NCI-H187 (cell line): ENCODE results near the gene CARHSP1.
"Not testable (repeated sequence)": the region's sequence is repeated elsewhere in the genome, so short reads cannot be mapped to it uniquely, and the experiment has no call there.

Experiments
- DNase-seq, 2 experiments: peaks; one replicate each; lab custom pipeline; 2025; lab: John Stamatoyannopoulos, UW

CARHSP1 gene

DNA sequence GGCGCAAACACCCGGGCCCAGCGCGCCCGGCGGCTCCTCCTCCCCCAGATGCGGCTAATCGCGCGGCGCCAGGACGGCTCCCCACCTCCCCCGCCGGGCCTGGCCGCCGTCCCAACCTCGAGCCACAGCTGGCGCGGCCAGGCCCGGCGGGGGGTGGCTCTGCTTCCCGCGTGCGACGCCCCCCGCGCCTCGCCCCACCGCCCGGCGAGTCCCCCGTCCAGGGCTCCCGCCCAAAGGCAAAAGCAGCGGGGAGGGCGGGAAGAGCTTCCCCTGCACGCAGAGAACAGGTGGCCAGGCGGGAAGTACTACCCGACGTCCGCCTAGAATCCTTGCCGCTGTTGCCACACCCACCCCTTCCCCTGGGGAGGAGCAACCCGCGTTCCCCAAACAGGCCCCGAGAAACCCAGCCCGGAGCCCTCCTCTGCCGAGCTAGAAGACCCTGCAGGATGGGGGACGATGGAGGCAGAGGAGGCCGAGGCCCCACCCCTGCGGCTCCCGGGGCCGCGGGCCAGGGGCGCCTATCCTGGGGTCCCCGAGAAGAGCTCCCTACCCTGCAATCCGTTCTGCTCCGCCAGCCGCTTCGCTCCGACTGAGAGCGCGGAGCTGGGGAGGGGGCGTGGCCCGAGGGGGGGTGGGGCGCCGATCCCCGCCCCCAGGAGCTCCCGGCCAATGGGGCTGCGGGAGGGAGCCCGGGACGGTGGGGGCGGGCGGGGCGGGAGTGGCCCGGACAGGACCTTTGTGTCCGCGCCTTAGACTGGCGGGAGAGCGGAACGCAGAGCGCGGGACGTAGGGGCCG, at the start of gene CARHSP1:
CARHSP1 (minus strand) TSS at position 591 of the 796 bp plus-strand sequence. CDS start 9,678 bp downstream, outside the sequence.
- DNase-seq: peak; percentile 69 to 86

DNA sequence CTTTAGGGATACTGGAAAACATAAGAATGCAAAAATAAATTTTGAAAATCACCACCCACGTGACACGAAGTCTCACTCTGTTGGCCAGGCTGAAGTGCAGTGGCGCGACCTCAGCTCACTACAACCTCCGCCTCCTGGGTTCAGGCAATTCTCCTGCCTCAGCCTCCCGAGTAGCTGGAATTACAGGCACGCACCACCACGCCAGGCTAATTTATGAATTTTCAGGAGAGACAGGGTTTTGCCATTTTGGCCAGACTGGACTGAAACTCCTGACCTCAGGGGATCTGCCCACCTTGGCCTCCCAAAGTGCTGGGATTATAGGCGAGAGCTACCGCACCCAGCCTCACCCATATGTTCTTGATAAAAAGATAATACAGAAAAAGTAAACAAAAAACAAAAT, 48.5 kb upstream of the CARHSP1 start:
- DNase-seq: not testable (repeated sequence)

DNA sequence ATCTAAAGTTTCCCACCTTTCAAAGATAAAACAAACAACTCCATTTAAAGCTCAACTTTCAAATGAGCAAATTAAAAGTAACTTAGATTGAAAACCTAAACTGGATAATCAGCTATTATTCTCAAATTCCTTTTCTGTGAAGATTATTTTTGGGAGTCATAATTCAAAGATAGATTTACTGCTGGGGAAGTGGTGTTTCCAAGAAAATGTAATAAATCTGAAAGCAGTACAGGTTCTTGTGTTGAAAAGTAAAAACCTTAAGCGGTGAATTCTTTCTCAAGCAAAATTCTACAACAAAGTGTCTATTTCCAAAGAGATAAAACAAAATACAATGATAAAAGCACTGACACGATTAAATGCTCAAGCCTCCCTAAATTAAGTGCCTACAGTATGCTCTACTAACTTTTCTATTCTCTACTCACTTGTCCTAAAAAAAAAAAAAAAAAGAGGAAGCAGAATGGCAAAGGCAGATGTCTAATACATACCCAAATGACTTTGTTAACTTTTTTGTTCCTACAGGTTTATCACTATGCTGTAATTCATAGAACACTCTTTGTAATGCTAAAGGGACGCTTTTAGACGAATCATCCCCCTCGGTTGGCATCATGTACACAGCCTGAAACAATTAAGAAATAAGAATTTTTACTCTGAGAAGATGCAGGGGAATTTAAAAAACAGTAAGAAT, 47.9 kb upstream of the CARHSP1 start:
- no peak for DNase-seq

DNA sequence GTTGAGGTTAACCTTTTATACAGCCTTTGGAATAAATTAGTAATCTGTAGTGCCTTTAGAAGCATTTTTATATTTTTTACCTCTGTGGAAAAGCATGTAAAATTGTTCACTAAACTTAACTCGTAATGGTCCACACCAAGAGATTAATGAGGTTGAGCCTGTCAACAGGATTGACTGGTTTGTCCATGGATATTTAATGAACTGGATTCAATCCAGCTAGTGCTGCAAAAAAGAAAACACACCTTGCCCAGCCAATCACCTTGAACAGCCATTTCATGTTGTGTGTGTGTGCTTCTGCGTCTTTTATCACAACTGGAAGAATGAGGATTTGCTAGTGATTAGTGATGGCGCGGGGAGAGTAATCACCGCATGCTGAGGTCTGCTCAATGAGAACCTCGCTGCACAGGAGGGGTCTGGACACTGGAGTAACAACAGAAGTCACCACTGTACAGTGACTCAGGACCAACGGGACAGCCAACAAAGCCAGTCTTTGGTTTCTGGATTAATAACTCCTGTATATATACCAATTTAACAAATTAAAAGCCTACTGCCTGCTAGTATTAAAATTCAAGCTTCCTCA, 47.0 kb upstream of the CARHSP1 start:
- no peak for DNase-seq

DNA sequence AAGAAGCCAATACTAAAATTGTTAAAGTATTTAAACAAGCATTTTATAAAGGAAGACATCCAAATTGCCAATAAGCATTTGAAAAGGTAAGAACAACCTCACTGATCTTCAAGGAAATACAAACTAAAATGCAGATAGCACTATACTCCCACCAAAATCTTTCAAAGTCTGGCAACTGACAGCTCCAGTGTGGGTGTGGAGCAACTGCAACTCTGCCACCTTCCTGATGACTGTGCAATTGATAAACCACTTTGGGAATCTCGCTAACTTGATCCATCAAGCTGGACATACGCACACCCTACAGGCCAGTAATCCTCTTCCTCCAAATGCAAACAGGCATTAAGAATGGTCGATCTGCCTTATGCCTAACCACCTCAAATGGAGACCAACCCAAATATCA, 45.3 kb upstream of the CARHSP1 start:
- DNase-seq: no peak

DNA sequence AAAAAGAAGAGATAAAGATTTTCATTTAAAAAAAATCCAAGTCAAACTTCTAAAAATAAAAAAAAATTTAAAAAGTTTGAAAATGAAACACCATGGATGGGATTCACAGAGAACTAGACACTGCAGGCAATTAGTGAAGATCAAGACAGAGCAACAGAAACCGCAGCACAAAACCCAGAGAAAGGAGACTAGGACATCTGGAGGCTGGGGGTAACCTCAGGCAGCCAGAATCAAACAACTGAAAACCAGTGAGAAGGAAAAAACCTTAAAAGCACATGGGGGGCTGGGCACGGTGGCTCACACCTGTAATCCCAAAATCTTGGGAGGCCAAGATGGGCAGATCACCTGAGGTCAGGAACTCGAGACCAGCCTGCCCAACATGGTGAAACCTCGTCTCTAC, 44.0 kb upstream of the CARHSP1 start:
- DNase-seq: no peak

DNA sequence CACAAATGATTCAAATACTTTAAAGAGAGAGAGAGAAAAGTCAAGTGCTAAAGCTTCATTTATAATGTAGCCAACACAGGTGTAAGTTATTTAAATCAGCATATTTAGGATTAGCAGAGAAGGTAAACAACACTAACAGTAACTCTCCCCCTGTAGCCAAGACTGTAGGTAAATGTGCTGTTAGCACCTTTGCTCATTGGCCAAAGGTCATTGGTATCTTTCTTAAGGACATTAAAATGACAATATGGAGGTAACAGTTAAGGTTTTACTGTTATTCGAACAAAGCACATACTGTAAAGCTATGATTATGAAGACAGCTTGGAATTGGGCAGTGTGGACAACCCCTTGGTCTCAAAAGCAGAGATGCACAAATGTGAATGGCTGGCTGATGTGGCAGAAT, 42.0 kb upstream of the CARHSP1 start:
- DNase-seq: no peak

DNA sequence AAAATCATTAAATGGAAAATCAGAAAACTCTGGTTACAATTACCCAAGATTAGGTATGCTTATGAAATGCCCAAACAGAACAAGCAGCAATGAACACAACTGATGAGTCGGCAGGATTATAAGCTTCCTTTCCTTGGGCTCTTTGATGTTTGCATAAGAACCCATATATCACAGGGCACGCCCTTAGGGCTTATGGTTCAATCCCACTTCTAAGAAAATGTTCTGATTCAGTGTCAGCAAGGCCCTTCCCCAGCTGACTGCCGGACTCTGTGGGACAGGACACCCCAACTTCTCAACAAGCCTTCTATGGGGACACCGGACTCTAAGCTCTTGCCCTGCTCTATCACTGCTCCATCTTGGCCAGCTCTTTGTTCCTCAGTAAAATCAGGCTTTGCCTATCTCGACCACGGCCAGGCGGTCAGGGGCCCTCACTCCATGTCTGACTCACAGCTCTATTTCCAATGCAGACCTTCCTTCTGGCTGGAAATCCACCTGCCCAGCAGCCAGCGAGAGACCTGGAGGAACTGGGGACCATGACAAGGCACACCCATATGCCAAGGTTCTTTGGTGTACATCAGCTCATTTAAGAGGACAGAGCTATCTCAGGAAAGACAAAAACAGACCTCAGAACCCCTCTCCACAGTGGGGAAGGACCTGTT, 40.1 kb upstream of the CARHSP1 start:
- no peak for DNase-seq

DNA sequence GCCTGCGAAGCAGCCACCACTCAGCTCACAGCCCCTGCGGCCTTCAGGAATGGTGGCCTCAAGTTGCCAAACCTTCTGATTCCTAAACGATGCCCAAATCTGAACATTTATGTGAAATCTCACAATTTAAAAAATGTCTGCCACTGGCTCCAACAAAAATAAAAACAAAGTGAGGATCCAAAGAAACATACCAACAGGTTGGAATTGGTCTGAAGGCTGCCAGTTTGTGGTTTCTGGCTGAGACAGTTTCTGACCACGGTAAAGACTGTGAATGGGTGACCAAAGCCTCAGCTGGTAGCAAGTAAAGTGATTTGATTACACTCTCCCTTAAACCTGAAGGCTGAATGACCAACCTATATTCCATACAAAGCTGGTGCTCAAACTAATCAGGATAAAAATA, 38.3 kb upstream of the CARHSP1 start:
- no peak for DNase-seq

DNA sequence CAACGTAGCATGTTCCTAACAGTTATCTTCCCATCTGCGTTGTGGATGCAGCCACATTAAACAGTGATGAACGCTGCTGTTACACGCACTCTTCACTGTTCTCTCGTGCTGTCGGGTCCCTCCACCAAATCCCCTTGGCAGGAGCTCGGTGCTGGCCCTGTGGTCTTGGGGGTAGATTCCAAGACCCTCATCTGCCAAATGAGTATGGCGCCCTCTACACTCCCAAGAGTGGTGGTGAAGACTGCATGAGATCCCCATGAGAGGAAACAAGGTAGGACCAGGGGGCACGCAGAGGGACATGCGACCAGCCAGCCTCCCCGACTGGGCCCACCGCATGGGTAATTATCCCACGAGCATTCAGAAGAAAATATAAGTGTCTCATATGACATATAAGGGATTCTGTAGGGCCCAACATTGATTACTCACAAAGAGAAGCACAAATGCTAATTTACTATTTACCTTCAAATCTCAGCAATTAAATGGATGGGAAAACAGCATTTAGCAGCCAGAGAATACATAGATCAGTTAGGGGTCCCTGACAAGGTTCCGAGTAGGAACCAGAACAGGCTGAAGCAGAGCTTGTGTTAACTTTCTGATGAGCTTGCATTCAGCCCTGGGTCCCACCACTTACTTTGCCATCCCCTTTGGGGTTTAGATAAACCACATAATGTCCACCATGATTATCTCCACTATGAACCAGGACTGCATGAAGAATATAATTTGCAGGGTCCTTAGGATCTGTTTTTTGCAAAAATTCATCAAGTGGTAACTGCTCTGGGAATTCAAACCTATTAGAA, 37.2 kb upstream of the CARHSP1 start:
- DNase-seq: no peak

DNA sequence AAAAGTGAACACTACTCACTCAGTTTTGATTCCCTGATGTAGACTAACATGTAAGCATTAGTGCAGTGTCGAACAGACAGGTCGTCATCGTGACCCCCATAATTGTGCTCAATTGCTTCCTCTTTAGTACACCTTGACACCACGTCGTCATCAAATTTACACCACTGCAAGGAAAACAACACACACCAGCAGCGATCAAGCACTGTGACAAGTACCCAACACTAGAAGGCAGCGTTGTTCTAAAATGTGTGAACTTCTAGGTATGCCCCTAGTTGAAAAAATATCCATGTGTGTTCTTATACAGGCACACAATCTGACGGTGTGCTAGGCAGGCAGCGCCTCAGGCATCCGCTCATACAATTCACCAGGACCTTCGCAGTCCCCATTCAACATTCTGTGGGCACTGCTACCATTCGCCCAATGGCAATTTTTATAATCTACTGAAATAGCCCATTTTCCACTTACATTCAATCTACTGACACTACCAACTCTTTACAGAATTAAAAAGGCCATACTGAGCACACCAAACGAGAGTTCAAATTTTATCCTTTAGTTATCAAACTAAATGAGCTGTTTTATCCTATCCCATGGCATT, 36.5 kb upstream of the CARHSP1 start:
- no peak for DNase-seq

DNA sequence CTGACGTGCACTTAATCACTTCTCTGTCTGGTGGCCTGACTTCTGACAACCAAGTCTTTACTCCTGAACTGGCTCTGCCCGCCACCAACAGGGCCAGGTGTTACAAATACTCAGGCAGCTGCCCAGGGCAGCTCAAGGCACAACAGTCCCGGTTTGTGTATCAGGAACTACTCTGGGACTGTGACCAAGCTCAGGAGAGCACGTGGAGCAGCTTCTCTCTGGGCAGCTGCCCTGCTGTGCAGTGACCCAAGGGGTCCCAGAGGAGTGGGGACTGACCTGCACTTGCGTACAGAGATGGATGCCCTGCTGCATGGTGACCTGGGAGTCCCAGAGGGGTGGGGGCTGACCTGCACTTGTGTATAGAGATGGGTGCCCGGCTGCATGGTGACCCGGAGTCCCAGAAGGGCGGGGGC, 35.2 kb upstream of the CARHSP1 start:
- DNase-seq: no peak

DNA sequence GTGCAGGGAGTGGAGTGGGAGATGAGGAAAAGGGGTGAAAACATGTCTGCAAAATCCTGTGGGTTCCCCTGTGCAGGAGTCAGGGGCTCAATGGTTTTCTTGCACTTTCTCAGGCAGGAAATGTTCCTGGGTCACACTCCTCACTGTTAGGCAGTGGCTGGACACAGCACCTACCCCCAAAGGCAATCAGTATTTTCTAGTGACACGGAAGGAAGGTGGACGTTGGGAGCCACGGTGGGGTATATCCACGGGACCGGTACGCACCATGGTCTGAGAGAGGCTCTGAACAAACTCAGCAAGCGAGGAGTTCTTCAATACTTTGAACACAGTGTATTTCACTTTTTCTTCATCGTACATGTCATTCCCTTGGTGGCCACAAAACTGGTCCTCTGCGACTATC, 34.2 kb upstream of the CARHSP1 start:
- DNase-seq: no peak

DNA sequence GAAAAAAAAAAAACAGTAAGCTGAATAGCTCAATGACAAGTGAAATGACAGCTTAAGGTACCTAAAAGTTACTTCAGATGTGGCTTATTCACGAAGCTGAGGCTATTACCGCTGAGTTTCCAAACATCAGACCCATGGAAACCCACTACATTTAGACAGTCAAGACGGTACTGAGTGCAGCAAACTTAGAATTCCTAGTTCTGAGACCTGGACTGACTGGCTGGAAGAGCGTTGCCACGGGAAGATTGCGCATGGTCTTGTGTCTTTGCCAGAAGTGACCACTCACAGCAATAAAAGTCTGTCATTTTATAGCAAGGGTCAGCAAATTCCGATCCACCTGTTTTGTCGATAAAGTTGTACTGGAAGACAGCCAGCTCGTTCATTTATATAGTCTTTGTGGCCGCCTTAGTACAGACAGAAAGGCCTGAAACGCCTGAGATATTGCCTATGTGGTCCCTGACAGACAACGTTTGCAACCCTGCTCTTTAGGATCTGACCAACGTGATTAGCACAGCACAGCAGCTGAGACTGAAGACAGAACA, 32.6 kb upstream of the CARHSP1 start:
- no peak for DNase-seq

DNA sequence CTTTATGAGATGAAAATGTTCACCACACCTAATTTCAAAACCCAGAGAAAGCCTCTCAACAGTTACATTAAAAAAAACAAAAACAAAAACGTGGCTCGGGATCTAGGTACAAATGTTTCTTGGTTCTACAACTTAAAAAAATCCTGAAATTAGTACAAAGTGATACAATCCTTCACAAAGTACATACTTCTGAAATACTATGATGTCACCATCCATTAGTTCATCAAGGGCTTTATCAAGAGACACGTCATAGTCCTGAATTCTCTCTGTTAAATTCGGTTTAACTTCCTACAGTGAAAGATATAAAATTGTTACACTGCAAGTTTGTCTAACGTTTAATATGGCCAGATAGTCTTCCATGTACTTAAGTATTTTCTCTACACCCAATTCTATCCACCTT, 31.5 kb upstream of the CARHSP1 start:
- DNase-seq: no peak

DNA sequence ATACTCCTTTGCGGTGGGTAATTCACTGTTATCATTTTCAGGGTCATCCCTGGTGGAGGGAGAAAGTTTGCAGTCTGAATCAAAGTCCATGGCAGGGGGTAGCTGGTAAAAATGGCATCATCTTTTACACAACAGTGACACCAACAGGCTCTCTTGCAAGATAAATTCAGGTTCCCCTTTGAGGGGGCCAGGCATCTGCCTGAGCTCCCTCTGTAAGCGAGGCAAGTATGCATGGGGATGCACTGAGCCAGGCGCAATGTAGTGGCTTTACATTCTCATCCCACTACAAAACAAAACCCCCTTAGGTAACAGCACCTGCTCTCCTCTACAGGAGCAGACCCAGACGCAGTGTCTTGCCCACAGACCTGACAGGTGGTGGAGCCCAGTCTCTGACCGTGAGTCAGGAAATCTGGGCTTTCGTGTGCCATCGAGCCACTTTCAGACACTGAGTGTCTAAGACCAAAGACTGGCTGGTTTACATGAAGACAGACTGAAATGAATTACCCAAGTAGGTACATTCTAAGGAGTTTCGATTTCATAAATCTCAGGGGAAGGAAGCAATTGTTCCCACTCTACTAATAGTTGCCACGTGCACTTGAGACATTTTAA, 31.0 kb upstream of the CARHSP1 start:
- no peak for DNase-seq

DNA sequence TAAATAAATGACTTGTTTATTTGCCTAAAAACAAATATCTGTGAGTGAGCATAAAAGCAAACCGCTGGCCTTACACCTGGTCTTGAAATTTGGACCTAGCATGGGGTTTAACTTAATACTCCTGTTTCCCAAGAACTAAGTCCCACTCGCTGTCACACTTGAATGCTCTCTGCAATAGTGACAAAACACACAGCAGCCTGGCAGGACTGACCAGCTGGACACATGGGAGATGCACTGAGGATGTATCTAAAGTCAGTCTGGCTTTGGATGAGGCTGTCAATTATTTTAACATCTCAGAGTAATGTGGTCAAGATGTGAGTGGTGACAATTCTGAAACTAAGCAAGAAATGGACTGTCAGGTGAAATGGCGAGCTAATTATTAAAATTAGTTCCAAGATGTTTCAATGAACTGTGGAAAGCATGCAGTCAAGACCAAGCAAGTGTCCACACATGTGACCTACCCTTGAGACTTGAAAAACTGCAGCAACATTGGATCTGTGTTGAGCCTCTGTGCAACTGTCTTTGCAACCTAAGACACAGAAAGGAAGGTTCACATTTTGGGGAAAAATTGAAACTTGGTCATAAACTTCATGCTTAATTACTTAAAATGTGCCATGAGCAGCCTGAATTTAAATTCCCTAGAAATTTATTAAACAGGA, 30.0 kb upstream of the CARHSP1 start:
- DNase-seq: no peak

DNA sequence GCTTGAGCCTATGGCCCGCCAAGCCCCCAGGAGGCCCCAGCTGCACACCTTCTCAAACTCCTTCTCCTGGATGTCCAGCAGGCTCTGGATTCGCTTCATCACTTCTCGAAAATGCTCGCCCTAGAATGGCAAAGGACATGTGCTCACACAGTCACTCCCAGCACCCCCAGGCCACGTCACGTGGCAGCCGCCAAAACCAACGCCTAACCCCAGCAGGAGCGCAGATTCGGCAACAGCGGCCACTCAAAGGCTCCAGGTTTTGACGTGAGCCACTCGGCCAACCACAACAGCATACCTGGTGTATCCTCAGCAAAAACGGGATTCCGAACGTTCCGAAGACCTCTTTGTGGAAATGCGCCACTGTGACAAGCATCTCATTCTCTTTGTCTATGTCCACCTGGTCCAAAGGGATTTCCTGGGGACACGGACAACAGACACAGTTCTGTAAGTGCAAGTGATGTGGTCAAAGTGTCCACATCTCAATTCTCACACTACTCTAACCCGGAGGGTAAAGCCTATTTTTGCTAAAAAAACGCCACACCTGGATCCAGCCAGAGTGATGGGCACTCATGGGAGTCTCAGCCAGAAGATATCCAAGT, 26.0 kb upstream of the CARHSP1 start:
- DNase-seq: no peak

DNA sequence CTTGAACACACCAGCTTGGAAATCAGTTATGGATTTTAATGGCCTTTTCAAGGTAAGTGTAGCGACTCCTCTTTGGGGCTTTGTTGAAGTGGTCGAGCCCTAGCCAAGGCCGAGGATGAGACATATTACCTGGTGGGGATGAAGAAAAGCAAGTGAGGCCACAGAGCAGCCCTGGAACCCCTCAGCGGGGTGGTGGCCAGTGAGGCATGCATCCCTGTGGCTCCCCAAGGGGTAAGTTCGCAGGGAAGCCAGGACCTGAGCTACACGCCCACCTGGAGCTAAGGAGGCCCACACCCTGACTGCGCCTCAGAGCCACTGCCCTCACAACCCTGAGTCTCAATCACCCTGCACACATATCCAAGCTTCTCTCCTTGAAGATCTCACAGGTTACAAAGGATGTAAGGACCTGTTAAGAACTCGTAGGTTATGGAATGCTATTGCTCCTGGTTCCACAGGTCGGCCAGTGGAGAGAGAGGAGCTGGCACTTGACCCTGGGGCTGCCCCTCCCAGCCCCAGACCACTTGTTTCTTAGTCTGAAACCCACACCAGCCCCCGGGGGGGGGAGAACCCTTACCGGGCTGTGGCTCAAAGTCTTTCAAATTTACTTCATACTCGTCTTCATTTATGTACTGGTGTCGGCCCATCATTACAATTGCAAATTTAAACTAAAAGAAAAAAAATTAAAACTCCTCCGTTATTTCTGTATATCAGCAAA, 25.3 kb upstream of the CARHSP1 start:
- DNase-seq: no peak
